H1 (cell line): ENCODE results near the gene MRTFA. TPM values are rescaled to one million over a fixed set of nuclear protein-coding genes. Genes with fewer than 3 reads are reported as not detected.

Experiments used
- CTCF ChIA-PET: fragments of 300-600 bp; sonication (Branson Sonifier 250); formaldehyde crosslinking; loops from one replicate; lab custom pipeline; 2021; ENCODE audit not compliant: partially characterized antibody; lab: Charles Lee
- POLR2A ChIA-PET: fragments of 300-600 bp; sonication (Branson Sonifier 250); formaldehyde crosslinking; loops from one replicate; lab custom pipeline; 2021; ENCODE audit warnings: inconsistent platforms; ENCODE audit not compliant: partially characterized antibody; lab: Charles Lee
- DNase-seq, 2 experiments: peaks; one replicate each; pipeline versions ENCODE4 v3.0.0 to v3.0.0-alpha.2; 2010 to 2022; ENCODE audit warnings: low spot score in 2 of 2, low read depth in 1 of 2, mixed read lengths in 1 of 2
- FAIRE-seq: peaks from 2 replicates; lab custom pipeline; 2011; peaks lifted over from hg19 to GRCh38; lab: Jason Lieb, UNC
- H2AFZ ChIP-seq: 2 replicates; pipeline ENCODE4 v1.8.1; 2012; ENCODE audit warnings: low read length, inconsistent platforms
- H2AK5ac ChIP-seq: 2 replicates; pipeline ENCODE4 v1.6.1; 2013; ENCODE audit warnings: low read depth, low read length
- H2BK120ac ChIP-seq: replicated peaks from 2 replicates; pipeline ENCODE3; 2013; ENCODE audit warnings: low read depth, low read length, inconsistent platforms
- H2BK12ac ChIP-seq: 2 replicates; pipeline ENCODE4 v1.6.1; 2013; ENCODE audit warnings: low read depth, low read length
- H2BK15ac ChIP-seq: 2 replicates; pipeline ENCODE4 v1.6.1; 2013; ENCODE audit warnings: low read length
- H2BK20ac ChIP-seq: 2 replicates; pipeline ENCODE4 v1.6.1; 2013; ENCODE audit warnings: low read length
- H2BK5ac ChIP-seq: 2 replicates; pipeline ENCODE4 v1.6.1; 2013; ENCODE audit warnings: low read depth, low read length
- H3K14ac ChIP-seq: 2 replicates; pipeline ENCODE4 v1.6.1; 2013; ENCODE audit warnings: inconsistent platforms; ENCODE audit not compliant: insufficient read length
- H3K18ac ChIP-seq: 2 replicates; pipeline ENCODE4 v1.6.1; 2013; ENCODE audit warnings: low read length; ENCODE audit errors: extremely low read depth
- H3K23ac ChIP-seq: 2 replicates; pipeline ENCODE4 v1.6.1; 2013; ENCODE audit warnings: inconsistent platforms; ENCODE audit not compliant: insufficient read length
- H3K23me2 ChIP-seq: 2 replicates; pipeline ENCODE4 v1.6.1; 2013; ENCODE audit warnings: low read depth, low read length
- H3K27ac ChIP-seq: 2 replicates; pipeline ENCODE4 v1.6.1; 2011; ENCODE audit warnings: low read depth, low read length, inconsistent platforms
- H3K27me3 ChIP-seq, 4 experiments: replicated peaks in 1 of 4; 1 replicate in 1 of 4; 2 replicates in 3 of 4; pipeline versions ENCODE4 v1.6.1 to v1.8.1; 2011 to 2013; ENCODE audit warnings: low read length in 3 of 4, mild to moderate bottlenecking in 3 of 4, inconsistent platforms in 2 of 4, mixed read lengths in 2 of 4, moderate library complexity in 1 of 4; ENCODE audit not compliant: control insufficient read depth in 3 of 4, insufficient read depth in 3 of 4; ENCODE audit errors: extremely low read depth in 1 of 4
- H3K36me3 ChIP-seq, 4 experiments: 2 replicates each; pipeline versions ENCODE4 v1.6.1 to v1.8.1; 2011 to 2013; ENCODE audit warnings: mild to moderate bottlenecking in 4 of 4, low read length in 3 of 4, moderate library complexity in 2 of 4, control low read depth in 1 of 4, inconsistent platforms in 1 of 4; ENCODE audit not compliant: insufficient read depth in 4 of 4, control insufficient read depth in 2 of 4
- H3K4ac ChIP-seq: replicated peaks from 2 replicates; pipeline ENCODE3; 2013; ENCODE audit warnings: low read length, low read depth, mixed read lengths, inconsistent platforms; ENCODE audit not compliant: insufficient read length
- H3K4me1 ChIP-seq, 4 experiments: replicated peaks in 1 of 4; 1 replicate in 1 of 4; 2 replicates in 3 of 4; pipeline versions ENCODE4 v1.6.1 to v1.8.1; 2011 to 2013; ENCODE audit warnings: low read length in 3 of 4, inconsistent platforms in 2 of 4, mixed read lengths in 1 of 4; ENCODE audit not compliant: insufficient read depth in 4 of 4, control insufficient read depth in 3 of 4
- H3K4me2 ChIP-seq, 2 experiments: 2 replicates each; pipeline versions ENCODE4 v1.6.1 to v1.8.1; 2011 to 2013; ENCODE audit warnings: low read depth in 2 of 2, low read length in 2 of 2, control low read depth in 1 of 2, inconsistent platforms in 1 of 2, mild to moderate bottlenecking in 1 of 2; ENCODE audit not compliant: insufficient read depth in 1 of 2
- H3K4me3 ChIP-seq, 4 experiments: fragments of 200-600, 300-600 bp in 1 of 4; sonication (generic), shearing (Covaris generic), sonication (Bioruptor Twin) in 1 of 4; 2 replicates each; pipeline versions ENCODE4 v1.5.1 to v1.8.1; 2011 to 2016; ENCODE audit warnings: low read length in 4 of 4, low read depth in 3 of 4, control low read depth in 2 of 4, inconsistent platforms in 2 of 4, mild to moderate bottlenecking in 2 of 4, mixed read lengths in 1 of 4, moderate library complexity in 1 of 4; ENCODE audit not compliant: insufficient read depth in 2 of 4; ENCODE audit errors: extremely low read depth in 1 of 4
- H3K56ac ChIP-seq: replicated peaks from 2 replicates; pipeline ENCODE3; 2013; ENCODE audit warnings: low read depth, mild to moderate bottlenecking, mixed read lengths, low read length, inconsistent platforms; ENCODE audit not compliant: insufficient read length
- H3K79me1 ChIP-seq: 2 replicates; pipeline ENCODE4 v1.6.1; 2013; ENCODE audit warnings: low read depth, low read length, control low read depth
- H3K79me2 ChIP-seq, 2 experiments: 2 replicates each; pipeline versions ENCODE4 v1.6.1 to v1.8.1; 2012 to 2013; ENCODE audit warnings: low read length in 2 of 2, mild to moderate bottlenecking in 2 of 2, inconsistent platforms in 1 of 2; ENCODE audit not compliant: insufficient read depth in 2 of 2, control insufficient read depth in 1 of 2
- H3K9ac ChIP-seq, 4 experiments: replicated peaks in 1 of 4; 1 replicate in 1 of 4; 2 replicates in 3 of 4; pipeline versions ENCODE4 v1.6.1 to v1.8.1; 2011 to 2013; ENCODE audit warnings: low read depth in 3 of 4, low read length in 3 of 4, control low read depth in 2 of 4, mild to moderate bottlenecking in 2 of 4, moderate library complexity in 2 of 4, inconsistent platforms in 1 of 4; ENCODE audit errors: extremely low read depth in 1 of 4
- H3K9me3 ChIP-seq, 2 experiments: 2 replicates each; pipeline versions ENCODE4 v1.6.1 to v1.8.1; 2012 to 2013; ENCODE audit warnings: mild to moderate bottlenecking in 2 of 2, moderate library complexity in 2 of 2, control low read depth in 1 of 2, inconsistent platforms in 1 of 2, low read depth in 1 of 2, low read length in 1 of 2, mixed read lengths in 1 of 2; ENCODE audit not compliant: insufficient read depth in 2 of 2
- H4K20me1 ChIP-seq, 2 experiments: replicated peaks in 1 of 2; 2 replicates each; pipeline versions ENCODE3 to v1.8.1; 2011 to 2013; ENCODE audit warnings: inconsistent platforms in 2 of 2, low read length in 2 of 2, mild to moderate bottlenecking in 1 of 2; ENCODE audit not compliant: insufficient read depth in 2 of 2, control insufficient read depth in 1 of 2
- H4K5ac ChIP-seq: 2 replicates; pipeline ENCODE4 v1.6.1; 2013; ENCODE audit warnings: low read length, low read depth, mixed read lengths, inconsistent platforms; ENCODE audit not compliant: insufficient read length
- H4K8ac ChIP-seq: 2 replicates; pipeline ENCODE4 v1.8.0; 2013; ENCODE audit warnings: mild to moderate bottlenecking, moderate library complexity, low read length, inconsistent platforms; ENCODE audit not compliant: insufficient read depth; ENCODE audit errors: extremely low read depth
- H4K91ac ChIP-seq: replicated peaks from 2 replicates; pipeline ENCODE3; 2013; ENCODE audit warnings: low read length, mixed read lengths, inconsistent platforms; ENCODE audit not compliant: insufficient read length
- CBX5 ChIP-seq: fragments of 300-800, 300-1000 bp; sonication (generic); IDR thresholded peaks from 2 replicates; pipeline ENCODE4 v1.7.1; 2016; ENCODE audit warnings: antibody characterized with exemption, low read length, low read depth
- WGBS, 2 experiments: shearing (Covaris generic) in 1 of 2; methylation state at CpG; one replicate each; pipeline versions ENCODE4 v1.1.6 to v1.1.7; 2013 to 2015; ENCODE audit warnings: low lambda C conversion rate in 2 of 2, mixed read lengths in 2 of 2, inconsistent platforms in 1 of 2, low coverage in 1 of 2, missing lambda C conversion rate in 1 of 2; ENCODE audit not compliant: insufficient replicate concordance in 2 of 2, insufficient coverage in 1 of 2, insufficient read length in 1 of 2; ENCODE audit errors: extremely low coverage in 1 of 2, missing lambda C conversion rate in 1 of 2; 5-methylcytosine and 5-hydroxymethylcytosine counted together
- polyA plus RNA-seq, 7 experiments: library from polyadenylated mRNA; depleted of rRNA in 3 of 7; stranded (reverse) in 5 of 7; unstranded in 2 of 7; fragments of >200 nt in 5 of 7; fragments of 200-250 nt in 2 of 7; gene quantifications; 1 replicate in 5 of 7; 2 replicates in 1 of 7; 4 replicates in 1 of 7; pipeline versions ENCODE4 v1.2.1 to v1.2.3, GENCODE V29; 2011 to 2013; ENCODE audit warnings: missing spikeins in 2 of 7, mixed read lengths in 2 of 7
- total RNA-seq: library from RNA; stranded (reverse); fragmentation: NEBNext Ultra II Directional; extraction: Animal tissue kit (Norgen Biotek cat#: 25700); gene quantifications from 2 replicates; pipeline ENCODE4 v1.2.1, GENCODE V29; 2021

MRTFA gene
- total and polyA plus RNA-seq, 2 of the 8 experiments (the other 6 are each of a cell fraction or from before 2014, with no cell fraction given), result 5.4 to 37.9 TPM

DNA sequence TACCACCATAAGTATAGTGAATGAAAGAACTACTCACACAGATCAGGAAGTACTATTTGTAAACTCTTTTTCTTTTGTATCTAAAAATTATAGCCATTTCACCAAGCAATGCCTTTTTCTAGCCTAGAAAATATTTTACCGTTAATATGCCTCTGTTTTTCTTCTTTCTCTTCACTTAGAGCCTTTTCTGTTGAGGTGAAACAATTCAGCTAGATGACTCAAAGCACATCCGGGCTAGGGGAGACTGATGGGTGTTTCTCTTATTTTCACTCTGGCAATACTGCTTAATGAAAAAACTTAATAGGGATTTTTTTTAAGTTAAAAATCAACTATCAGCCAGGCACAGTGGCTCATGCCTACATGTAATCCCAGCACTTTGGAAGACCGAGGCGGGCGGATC lies 172.8 kb downstream of the MRTFA start:
- TF ChIP-seq CBX5, result no peak
- Histone ChIP-seq H3K4ac (no peak overlapping the region), H3K14ac (no peak overlapping the region), H3K4me1 (no peaks in the 10 kb centered on the region), H3K4me2 (no peak overlapping the region), H2BK12ac (no peak overlapping the region), H3K23me2 (no peaks in the 10 kb centered on the region), H2AFZ (no peak overlapping the region), H3K9me3 (no peaks in the 10 kb centered on the region), H2AK5ac (no peak overlapping the region), H3K4me3 (no peak overlapping the region), H3K23ac (no peak overlapping the region), H2BK15ac (no peak overlapping the region), H3K56ac (no peak overlapping the region), H2BK5ac (no peak overlapping the region), H3K79me2 (no peaks in the 10 kb centered on the region), H2BK20ac (no peak overlapping the region), H3K27me3 (no peaks in the 10 kb centered on the region), H3K36me3 (no peaks in the 10 kb centered on the region), H3K9ac (no peak overlapping the region), H3K79me1 (no peaks in the 10 kb centered on the region; the same call in 1 of the 2 replicates), H2BK120ac (no peak overlapping the region), H4K91ac (no peak overlapping the region), H4K5ac (no peak overlapping the region), H3K27ac (no peak overlapping the region), H4K20me1 (no peaks in the 10 kb centered on the region), H4K8ac (no peak overlapping the region), H3K18ac (no peak overlapping the region)
- POLR2A ChIA-PET, result no interaction called here
- WGBS, 2 experiments, result 93% methylated on average over 5 of the region's 5 CpGs; no CpG with 5 or more reads in 1 of the 2 experiments
- FAIRE-seq (no peak), DNase-seq (no peak)
- CTCF ChIA-PET, result interaction anchor here (1.1 to 2.0 kb wide), 4 partner anchors 20 to 27 kb away, joined by 3 to 7 read pairs (median 5); no protein-coding TSS in a partner anchor
